ENCODE measurements around the gene PDZRN4. TPM values are rescaled to one million over a fixed set of nuclear protein-coding genes. Genes with fewer than 3 reads are reported as not detected.

Gene PDZRN4
- total and polyA plus RNA-seq, 2 of the 4 experiments (the other 2 are of a cell fraction): not detected

DNA sequence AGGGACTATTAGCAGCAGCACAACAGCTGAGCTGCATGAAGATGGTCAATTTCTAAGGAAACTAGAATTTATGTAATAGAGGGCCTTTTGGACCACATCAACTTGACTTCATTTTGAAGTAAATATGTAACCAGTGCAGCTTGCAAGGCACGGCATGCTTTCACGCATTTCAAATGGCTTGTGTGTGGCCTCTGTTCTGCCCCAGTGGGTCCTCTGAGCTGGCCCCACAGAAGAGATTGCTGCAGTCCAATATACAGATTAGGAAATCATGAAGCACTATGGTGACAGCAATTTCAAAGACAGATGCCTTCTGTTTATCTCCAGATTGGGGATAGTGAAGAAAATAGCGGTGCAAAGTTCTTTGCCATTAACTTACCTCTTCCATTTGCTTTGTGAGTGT lies 101.4 kb downstream of the PDZRN4 start:
- no peaks in the 10 kb centered on the region for H3K27me3 ChIP-seq (ENCODE audit: control insufficient read depth, insufficient read depth, low read length)
- no peaks in the 10 kb centered on the region for H4K20me1 ChIP-seq (ENCODE audit: insufficient read depth, low read length)
- no peak overlapping the region for H2BK5ac ChIP-seq (ENCODE audit: low read depth, low read length, poor library complexity, severe bottlenecking)
- H3K4me3 ChIP-seq (ENCODE audit: insufficient read depth, low read depth, low read length): no peak overlapping the region
- no peak overlapping the region for H2AK5ac ChIP-seq (ENCODE audit: low read depth, low read length)
- no peak overlapping the region for H3K23ac ChIP-seq (ENCODE audit: low read depth, low read length)
- no peak for DNase-seq
- H3K4me2 ChIP-seq (ENCODE audit: low read depth, low read length): no peak overlapping the region
- no peak overlapping the region for H4K5ac ChIP-seq (ENCODE audit: low read depth, low read length)
- dilution Hi-C loops (cut with HindIII; ENCODE audit: low sequenced_read_pairs, unreplicated experiment) (no loop called here), intact Hi-C loops (cut with micrococcal nuclease) (no loop called here), in situ Hi-C loops (cut with MboI; ENCODE audit: low sequenced_read_pairs) (loop anchor here (10.0 kb wide), 1 partner anchor 735 kb away; no protein-coding TSS in a partner anchor)
- H3K27ac ChIP-seq (ENCODE audit: insufficient read depth, low read length): no peak overlapping the region
- WGBS, 2 experiments (ENCODE audit: extremely low coverage in 2 of 2, insufficient read length in 1 of 2): 60% methylated on average over 2 of the region's 3 CpGs; no CpG with 5 or more reads in 1 of the 2 experiments
- H3K79me1 ChIP-seq (ENCODE audit: low read depth in 1 of 2, low read length in 2 of 2): no peaks in the 10 kb centered on the region
- no peak overlapping the region for H3K18ac ChIP-seq (ENCODE audit: low read depth, low read length)
- no peak overlapping the region for H3K4ac ChIP-seq (ENCODE audit: low read depth, low read length)
- POLR2A ChIA-PET (ENCODE audit: unreplicated experiment): no interaction called here
- H3K4me1 ChIP-seq (ENCODE audit: control insufficient read depth, insufficient read depth, low read length): no peaks in the 10 kb centered on the region
- no TSS peak for BruUV-seq (replicated peaks)
- no peaks in the 10 kb centered on the region for H3K36me3 ChIP-seq (ENCODE audit: control insufficient read depth, insufficient read depth, low read length)
- TF ChIP-seq MAZ (IDR thresholded peaks at IDR 0.05; ENCODE audit: borderline replicate concordance, low read depth, low read length) (no peak), RAD21 (IDR thresholded peaks at IDR 0.05; ENCODE audit: low read length) (no peak), BHLHE40 (IDR thresholded peaks at IDR 0.05; ENCODE audit: low read depth, low read length) (no peak), NFE2L2 (IDR thresholded peaks at IDR 0.05; ENCODE audit: low read depth, low read length) (no peak), CHD1 (IDR thresholded peaks at IDR 0.05; ENCODE audit: low read depth, low read length) (no peak), CEBPB (IDR thresholded peaks at IDR 0.05; ENCODE audit: low read depth, low read length) (no peak), RFX5 (IDR thresholded peaks at IDR 0.05; ENCODE audit: low read depth, low read length) (no peak), MXI1 (IDR thresholded peaks at IDR 0.05; ENCODE audit: borderline replicate concordance, low read depth, low read length) (no peak), MAFK (IDR thresholded peaks at IDR 0.05; ENCODE audit: low read depth, low read length) (no peak), RCOR1 (IDR thresholded peaks at IDR 0.05; ENCODE audit: insufficient replicate concordance, low read length) (no peak), POLR2A (IDR thresholded peaks at IDR 0.05; ENCODE audit: low read depth, low read length) (no peak), SMC3 (IDR thresholded peaks at IDR 0.05; ENCODE audit: low read depth, low read length) (no peak)
- TF ChIP-seq, protein P1, sequence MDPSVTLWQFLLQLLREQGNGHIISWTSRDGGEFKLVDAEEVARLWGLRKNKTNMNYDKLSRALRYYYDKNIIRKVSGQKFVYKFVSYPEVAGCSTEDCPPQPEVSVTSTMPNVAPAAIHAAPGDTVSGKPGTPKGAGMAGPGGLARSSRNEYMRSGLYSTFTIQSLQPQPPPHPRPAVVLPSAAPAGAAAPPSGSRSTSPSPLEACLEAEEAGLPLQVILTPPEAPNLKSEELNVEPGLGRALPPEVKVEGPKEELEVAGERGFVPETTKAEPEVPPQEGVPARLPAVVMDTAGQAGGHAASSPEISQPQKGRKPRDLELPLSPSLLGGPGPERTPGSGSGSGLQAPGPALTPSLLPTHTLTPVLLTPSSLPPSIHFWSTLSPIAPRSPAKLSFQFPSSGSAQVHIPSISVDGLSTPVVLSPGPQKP (IDR thresholded peaks at IDR 0.05; ENCODE audit: borderline replicate concordance, low read depth, low read length): no peak
- TF ChIP-seq, protein P2, sequence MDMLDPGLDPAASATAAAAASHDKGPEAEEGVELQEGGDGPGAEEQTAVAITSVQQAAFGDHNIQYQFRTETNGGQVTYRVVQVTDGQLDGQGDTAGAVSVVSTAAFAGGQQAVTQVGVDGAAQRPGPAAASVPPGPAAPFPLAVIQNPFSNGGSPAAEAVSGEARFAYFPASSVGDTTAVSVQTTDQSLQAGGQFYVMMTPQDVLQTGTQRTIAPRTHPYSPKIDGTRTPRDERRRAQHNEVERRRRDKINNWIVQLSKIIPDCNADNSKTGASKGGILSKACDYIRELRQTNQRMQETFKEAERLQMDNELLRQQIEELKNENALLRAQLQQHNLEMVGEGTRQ (IDR thresholded peaks at IDR 0.05; ENCODE audit: low read depth, low read length): no peak
- H3K9ac ChIP-seq (ENCODE audit: low read depth, low read length): no peak overlapping the region
- H3K14ac ChIP-seq (replicated peaks; ENCODE audit: low read depth, low read length): no peak overlapping the region
- no peak overlapping the region for H2BK15ac ChIP-seq (ENCODE audit: low read depth, low read length)
- no peak overlapping the region for H2AK9ac ChIP-seq (replicated peaks; ENCODE audit: low read depth, low read length, poor library complexity)
- no peak overlapping the region for H4K91ac ChIP-seq (ENCODE audit: insufficient read depth, low read depth, low read length)
- H3K9me3 ChIP-seq (ENCODE audit: control insufficient read depth, insufficient read depth, low read length): no peaks in the 10 kb centered on the region
- no peak overlapping the region for H2BK120ac ChIP-seq (ENCODE audit: low read depth, low read length)
- H4K8ac ChIP-seq (ENCODE audit: low read depth in 2 of 2, low read length in 2 of 2): no peak overlapping the region
- no peak overlapping the region for H2BK20ac ChIP-seq (ENCODE audit: low read depth, low read length)
- no peak for ATAC-seq (ENCODE audit: low read depth)
- H3K9me1 ChIP-seq (ENCODE audit: insufficient read depth, low read length): no peaks in the 10 kb centered on the region
- no peak overlapping the region for H3K56ac ChIP-seq (ENCODE audit: extremely low read depth, insufficient read depth, low read length)
- CTCF ChIA-PET: interaction anchor here (0.5 to 1.3 kb wide), 2 partner anchors 20 to 808 kb away, joined by 3 to 6 read pairs; no protein-coding TSS in a partner anchor
- no peak overlapping the region for H2AFZ ChIP-seq (replicated peaks; ENCODE audit: low read length, poor library complexity)

Data from IMR-90 (cell line).